ENCODE results near the gene NLGN1. TPM values are rescaled to one million over a fixed set of nuclear protein-coding genes. Genes with fewer than 3 reads are reported as not detected.

NLGN1 gene
- total RNA-seq, 1 experiment from 2014 or later, result 5.2 TPM

DNA sequence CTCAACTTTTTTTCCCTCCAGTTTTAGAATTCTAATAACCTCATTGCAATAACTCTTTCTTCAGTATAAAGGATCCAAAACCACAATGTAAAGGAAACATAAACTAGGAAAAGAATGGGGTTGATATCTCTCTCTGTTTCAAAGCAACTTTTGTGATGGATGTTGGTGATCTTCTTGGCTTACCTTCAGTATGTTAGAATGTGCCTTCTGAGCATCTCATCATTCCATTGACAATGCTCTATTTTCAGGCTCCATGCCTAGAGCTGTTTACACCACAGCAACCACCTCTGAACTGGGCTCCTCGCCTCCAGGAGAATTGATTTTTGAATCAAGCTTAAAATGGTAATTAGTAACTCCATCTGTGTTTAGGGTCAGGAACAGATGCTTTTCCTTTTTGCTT is 6.6 kb downstream of the NLGN1 start:
- H3K4me1 Mint-ChIP-seq, result peaks cover 4 to 8% of the 10 kb centered on the region in 2 experiments
- Histone ChIP-seq H3K4me2 (ENCODE audit: insufficient read depth, insufficient read length, low read length) (no peak overlapping the region), H3K79me1 (ENCODE audit: insufficient read depth, low read depth, low read length, poor library complexity, severe bottlenecking) (no peaks in the 10 kb centered on the region), H3K4ac (ENCODE audit: low read depth, low read length) (no peak overlapping the region), H4K91ac (ENCODE audit: insufficient read length, low read depth, low read length) (no peak overlapping the region), H3K27ac (ENCODE audit: insufficient read length, low read depth, low read length) (no peak overlapping the region), H2BK5ac (ENCODE audit: insufficient read length, low read length) (no peak overlapping the region), H4K8ac (replicated peaks; ENCODE audit: insufficient read length, low read depth, low read length) (no peak overlapping the region), H2BK15ac (ENCODE audit: low read depth, low read length) (no peak overlapping the region), H3K27me3 (ENCODE audit: insufficient read depth, low read length) (no peaks in the 10 kb centered on the region), H3K14ac (ENCODE audit: insufficient read depth, low read length) (no peak overlapping the region), H4K5ac (ENCODE audit: insufficient read length, low read depth, low read length) (no peak overlapping the region), H3K9me3 (ENCODE audit: control insufficient read depth, low read depth, low read length) (no peaks in the 10 kb centered on the region), H2BK120ac (ENCODE audit: low read depth, low read length, poor library complexity, severe bottlenecking) (no peak overlapping the region), H3K9ac (ENCODE audit: extremely low read depth, insufficient read length, low read length) (no peak overlapping the region), H2AK5ac (ENCODE audit: insufficient read length, low read length) (no peak overlapping the region), H3K56ac (ENCODE audit: insufficient read length, low read depth, low read length) (no peak overlapping the region), H3K18ac (ENCODE audit: insufficient read length, low read depth, low read length) (no peak overlapping the region), H2AFZ (ENCODE audit: low read length) (no peak overlapping the region), H3K79me2 (ENCODE audit: insufficient read depth, low read length) (peaks cover 3% of the 10 kb centered on the region; the same call in 1 of the 2 replicates), H3K23me2 (ENCODE audit: insufficient read length, low read depth, low read length, poor library complexity, severe bottlenecking) (no peaks in the 10 kb centered on the region), H2BK20ac (ENCODE audit: low read depth, low read length, poor library complexity, severe bottlenecking) (no peak overlapping the region), H3K23ac (ENCODE audit: insufficient read length, low read depth, low read length) (no peak overlapping the region), H3T11ph (ENCODE audit: low read length) (no peak overlapping the region), H3K4me1 (ENCODE audit: insufficient read depth, low read length) (no peaks in the 10 kb centered on the region), H2BK12ac (ENCODE audit: insufficient read length, low read depth, low read length) (no peak overlapping the region), H4K20me1 (ENCODE audit: control insufficient read depth, insufficient read depth, insufficient read length) (no peaks in the 10 kb centered on the region)
- no CpG with 5 or more reads among the region's 1 CpG for WGBS (ENCODE audit: extremely low coverage, insufficient read length, low lambda C conversion rate)
- H3K27ac Mint-ChIP-seq, result no peak overlapping the region
- H3K9me3 Mint-ChIP-seq, result no peaks in the 10 kb centered on the region
- no peak for DNase-seq
- H3K27me3 Mint-ChIP-seq (ENCODE audit: low read depth), result peaks cover 1% of the 10 kb centered on the region; the same call in 1 of the 2 replicates
- H3K36me3 Mint-ChIP-seq (ENCODE audit: insufficient read depth in 1 of 3, low read depth in 3 of 3), result no peaks in the 10 kb centered on the region
- H3K4me3 Mint-ChIP-seq, result no peak overlapping the region
- TF ChIP-seq, protein P1, sequence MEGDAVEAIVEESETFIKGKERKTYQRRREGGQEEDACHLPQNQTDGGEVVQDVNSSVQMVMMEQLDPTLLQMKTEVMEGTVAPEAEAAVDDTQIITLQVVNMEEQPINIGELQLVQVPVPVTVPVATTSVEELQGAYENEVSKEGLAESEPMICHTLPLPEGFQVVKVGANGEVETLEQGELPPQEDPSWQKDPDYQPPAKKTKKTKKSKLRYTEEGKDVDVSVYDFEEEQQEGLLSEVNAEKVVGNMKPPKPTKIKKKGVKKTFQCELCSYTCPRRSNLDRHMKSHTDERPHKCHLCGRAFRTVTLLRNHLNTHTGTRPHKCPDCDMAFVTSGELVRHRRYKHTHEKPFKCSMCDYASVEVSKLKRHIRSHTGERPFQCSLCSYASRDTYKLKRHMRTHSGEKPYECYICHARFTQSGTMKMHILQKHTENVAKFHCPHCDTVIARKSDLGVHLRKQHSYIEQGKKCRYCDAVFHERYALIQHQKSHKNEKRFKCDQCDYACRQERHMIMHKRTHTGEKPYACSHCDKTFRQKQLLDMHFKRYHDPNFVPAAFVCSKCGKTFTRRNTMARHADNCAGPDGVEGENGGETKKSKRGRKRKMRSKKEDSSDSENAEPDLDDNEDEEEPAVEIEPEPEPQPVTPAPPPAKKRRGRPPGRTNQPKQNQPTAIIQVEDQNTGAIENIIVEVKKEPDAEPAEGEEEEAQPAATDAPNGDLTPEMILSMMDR (conservative IDR thresholded peaks at IDR 0.05), result no peak

All from H9 (cell line).